CD4-positive, alpha-beta T cell treated with Interferon gamma for 1 hour (primary cell): ENCODE results near the gene HIVEP1.
"Not testable (repeated sequence)": the region's sequence is repeated elsewhere in the genome, so short reads cannot be mapped to it uniquely, and the experiment has no call there.

Experiments used
- DNase-seq: peaks from one replicate; pipeline ENCODE4 v3.0.0-alpha.2; 2020

The HIVEP1 gene

GRCh38 chr6:12126051-12126450 is 113.9 kb downstream of the HIVEP1 start:
- no peak for DNase-seq

- no peak for DNase-seq
Observed at GRCh38 chr6:12129523-12129922, 117.4 kb downstream of the HIVEP1 start.

GRCh38 chr6:12132351-12133222 is 120.5 kb downstream of the HIVEP1 start:
- no peak for DNase-seq

GRCh38 chr6:12134581-12134980 is 122.5 kb downstream of the HIVEP1 start:
- DNase-seq, result no peak

GRCh38 chr6:12134991-12135390 is 122.9 kb downstream of the HIVEP1 start:
- no peak for DNase-seq

- DNase-seq, result no peak
Observed at GRCh38 chr6:12136905-12137304, 124.8 kb downstream of the HIVEP1 start.

- no peak for DNase-seq
Observed at GRCh38 chr6:12137480-12137879, 125.4 kb downstream of the HIVEP1 start.

GRCh38 chr6:12138381-12138780 is 126.3 kb downstream of the HIVEP1 start:
- DNase-seq, result peak; percentile 30

- no peak for DNase-seq
Observed at GRCh38 chr6:12138936-12139335, 126.8 kb downstream of the HIVEP1 start.

- no peak for DNase-seq
Observed at GRCh38 chr6:12147557-12148316, 135.6 kb downstream of the HIVEP1 start.

- no peak for DNase-seq
Observed at GRCh38 chr6:12148317-12148801, 136.2 kb downstream of the HIVEP1 start.

- DNase-seq, result no peak
Observed at GRCh38 chr6:12148841-12149240, 136.7 kb downstream of the HIVEP1 start.

- DNase-seq, result no peak
Observed at GRCh38 chr6:12149944-12150510, 137.9 kb downstream of the HIVEP1 start.

GRCh38 chr6:12150812-12151432 is 138.8 kb downstream of the HIVEP1 start:
- peak; percentile 20 for DNase-seq

GRCh38 chr6:12151433-12151820 is 139.3 kb downstream of the HIVEP1 start:
- DNase-seq, result no peak

GRCh38 chr6:12152023-12152970 is 140.2 kb downstream of the HIVEP1 start:
- no peak for DNase-seq

GRCh38 chr6:12155769-12156168 is 143.7 kb downstream of the HIVEP1 start:
- DNase-seq, result not testable (repeated sequence)

GRCh38 chr6:12158686-12159415 is 146.7 kb downstream of the HIVEP1 start:
- no peak for DNase-seq

- DNase-seq, result no peak
Observed at GRCh38 chr6:12160326-12160725, 148.2 kb downstream of the HIVEP1 start.

GRCh38 chr6:12162213-12162612 is 150.1 kb downstream of the HIVEP1 start:
- no peak for DNase-seq

GRCh38 chr6:12163149-12163548 is 151.0 kb downstream of the HIVEP1 start:
- DNase-seq, result peak; percentile 24
